Stimulated activated CD4-positive, alpha-beta T cell treated with anti-CD3 and anti-CD28 coated beads, Interleukin-4, amount 100 ng/mL, for 24 hours (primary cell): Measurements from ENCODE around the gene KCTD15.

Experiments
- DNase-seq: peaks from one replicate; pipeline ENCODE4 v3.0.0-alpha.2; 2020

KCTD15 gene

GRCh38 chr19:33772102-33772857, 24.4 kb upstream of the KCTD15 start:
- no peak for DNase-seq

GRCh38 chr19:33772858-33773180, 23.9 kb upstream of the KCTD15 start:
- DNase-seq, result no peak

- DNase-seq, result no peak
Observed at GRCh38 chr19:33773704-33774624, 22.7 kb upstream of the KCTD15 start.

GRCh38 chr19:33774751-33775150, 21.9 kb upstream of the KCTD15 start:
- no peak for DNase-seq

- DNase-seq, result no peak
Observed at GRCh38 chr19:33775731-33776487, 20.8 kb upstream of the KCTD15 start.

GRCh38 chr19:33777351-33777750, 19.3 kb upstream of the KCTD15 start:
- no peak for DNase-seq

- DNase-seq, result no peak
Observed at GRCh38 chr19:33777753-33778088, 18.9 kb upstream of the KCTD15 start.

- DNase-seq, result peak; percentile 88
Observed at GRCh38 chr19:33778089-33778791, 18.4 kb upstream of the KCTD15 start.

GRCh38 chr19:33779849-33780248, 16.8 kb upstream of the KCTD15 start:
- DNase-seq, result no peak

GRCh38 chr19:33780251-33780650, 16.4 kb upstream of the KCTD15 start:
- DNase-seq, result no peak

GRCh38 chr19:33780746-33781145, 15.9 kb upstream of the KCTD15 start:
- DNase-seq, result no peak

- DNase-seq, result no peak
Observed at GRCh38 chr19:33781415-33781935, 15.2 kb upstream of the KCTD15 start.

- no peak for DNase-seq
Observed at GRCh38 chr19:33781996-33782395, 14.7 kb upstream of the KCTD15 start.

GRCh38 chr19:33784432-33784831, 12.2 kb upstream of the KCTD15 start:
- no peak for DNase-seq

- no peak for DNase-seq
Observed at GRCh38 chr19:33785795-33786194, 10.9 kb upstream of the KCTD15 start.

GRCh38 chr19:33788676-33789075, 8.0 kb upstream of the KCTD15 start:
- DNase-seq, result no peak

GRCh38 chr19:33789344-33789743, 7.3 kb upstream of the KCTD15 start:
- DNase-seq, result no peak

- no peak for DNase-seq
Observed at GRCh38 chr19:33794683-33795369, 1.8 kb upstream of the KCTD15 start.

GRCh38 chr19:33795370-33796163, 1.1 kb upstream of the KCTD15 start:
- DNase-seq, result peak; percentile 59

- DNase-seq, result peak; percentile 17
Observed at GRCh38 chr19:33797802-33798671, 1.4 kb downstream of the KCTD15 start.
